ENCODE measurements around the gene ANKRD33.

ANKRD33 gene

DNA sequence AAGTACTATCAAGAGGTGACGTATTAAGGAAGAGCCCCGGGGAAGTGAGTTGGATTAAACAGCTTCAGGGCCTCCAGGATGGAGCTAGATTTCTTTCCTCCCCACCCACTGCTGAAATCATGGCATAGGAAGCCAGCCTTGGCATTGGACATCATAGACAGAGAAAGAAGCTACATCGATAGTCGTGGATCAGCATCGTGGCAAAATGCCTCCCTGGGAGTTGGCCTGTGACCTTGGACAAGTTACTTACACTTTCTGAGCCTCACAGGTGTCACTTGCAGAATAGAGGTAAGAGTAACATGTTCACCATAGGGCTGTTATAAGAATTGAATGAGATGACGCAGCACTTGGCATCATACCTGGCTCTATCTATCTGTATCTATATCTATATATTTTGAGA is 5.9 kb downstream of the ANKRD33 start:
- H3K4me3 ChIP-seq (ENCODE audit: low read depth, low read length): no peak overlapping the region
- H3K9me3 ChIP-seq: no peaks in the 10 kb centered on the region
- no peaks in the 10 kb centered on the region for H3K36me3 ChIP-seq
- no peaks in the 10 kb centered on the region for H3K27me3 ChIP-seq
- peaks cover 13% of the 10 kb centered on the region for H3K4me1 ChIP-seq
- DNase-seq: no peak
- TF ChIP-seq, protein P1, sequence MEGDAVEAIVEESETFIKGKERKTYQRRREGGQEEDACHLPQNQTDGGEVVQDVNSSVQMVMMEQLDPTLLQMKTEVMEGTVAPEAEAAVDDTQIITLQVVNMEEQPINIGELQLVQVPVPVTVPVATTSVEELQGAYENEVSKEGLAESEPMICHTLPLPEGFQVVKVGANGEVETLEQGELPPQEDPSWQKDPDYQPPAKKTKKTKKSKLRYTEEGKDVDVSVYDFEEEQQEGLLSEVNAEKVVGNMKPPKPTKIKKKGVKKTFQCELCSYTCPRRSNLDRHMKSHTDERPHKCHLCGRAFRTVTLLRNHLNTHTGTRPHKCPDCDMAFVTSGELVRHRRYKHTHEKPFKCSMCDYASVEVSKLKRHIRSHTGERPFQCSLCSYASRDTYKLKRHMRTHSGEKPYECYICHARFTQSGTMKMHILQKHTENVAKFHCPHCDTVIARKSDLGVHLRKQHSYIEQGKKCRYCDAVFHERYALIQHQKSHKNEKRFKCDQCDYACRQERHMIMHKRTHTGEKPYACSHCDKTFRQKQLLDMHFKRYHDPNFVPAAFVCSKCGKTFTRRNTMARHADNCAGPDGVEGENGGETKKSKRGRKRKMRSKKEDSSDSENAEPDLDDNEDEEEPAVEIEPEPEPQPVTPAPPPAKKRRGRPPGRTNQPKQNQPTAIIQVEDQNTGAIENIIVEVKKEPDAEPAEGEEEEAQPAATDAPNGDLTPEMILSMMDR (IDR thresholded peaks at IDR 0.05; ENCODE audit: low read depth, low read length): no peak

DNA sequence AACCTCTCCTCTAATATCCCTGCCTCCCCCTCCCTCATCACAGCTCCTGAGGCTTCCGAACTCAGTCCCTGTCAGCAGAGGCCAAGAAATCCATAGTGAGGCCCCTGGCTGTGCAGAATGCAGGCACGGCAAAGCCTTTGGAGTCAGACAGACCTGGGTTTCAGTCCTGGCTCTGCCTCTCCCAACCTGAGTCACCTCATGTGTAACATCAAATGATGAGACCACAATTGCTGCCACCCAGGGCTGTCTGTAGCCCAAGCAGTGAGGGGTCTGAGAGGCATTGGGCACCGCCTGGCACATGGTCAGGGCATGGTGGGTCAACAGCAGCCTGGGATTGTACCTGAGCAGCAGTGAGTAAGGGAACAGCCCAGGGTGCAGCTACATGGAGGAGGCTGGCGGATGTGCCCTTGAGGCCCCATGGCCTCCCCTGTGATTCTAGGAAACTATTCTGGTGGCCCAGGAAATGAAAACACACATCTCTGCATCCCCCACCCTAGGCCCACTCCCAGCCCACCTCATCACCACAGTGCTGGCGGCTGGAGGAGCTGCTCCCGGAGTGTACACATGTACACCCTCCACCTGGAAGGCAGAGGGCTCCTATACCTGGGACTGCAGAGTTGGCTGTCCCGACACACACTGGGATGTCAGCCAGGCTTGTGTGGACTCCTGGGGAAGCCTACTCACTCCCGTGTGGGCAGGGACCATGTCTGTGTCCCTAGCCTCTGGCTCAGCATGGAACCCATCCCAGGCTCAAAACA is 7.7 kb downstream of the ANKRD33 start:
- Histone ChIP-seq H3K9me3 (no peaks in the 10 kb centered on the region), H3K36me3 (no peaks in the 10 kb centered on the region), H3K4me3 (ENCODE audit: low read depth, low read length) (no peak overlapping the region), H3K27me3 (no peaks in the 10 kb centered on the region), H3K4me1 (peaks cover 10% of the 10 kb centered on the region)
- DNase-seq: no peak
- TF ChIP-seq, protein P1 (IDR thresholded peaks at IDR 0.05; ENCODE audit: low read depth, low read length): no peak

DNA sequence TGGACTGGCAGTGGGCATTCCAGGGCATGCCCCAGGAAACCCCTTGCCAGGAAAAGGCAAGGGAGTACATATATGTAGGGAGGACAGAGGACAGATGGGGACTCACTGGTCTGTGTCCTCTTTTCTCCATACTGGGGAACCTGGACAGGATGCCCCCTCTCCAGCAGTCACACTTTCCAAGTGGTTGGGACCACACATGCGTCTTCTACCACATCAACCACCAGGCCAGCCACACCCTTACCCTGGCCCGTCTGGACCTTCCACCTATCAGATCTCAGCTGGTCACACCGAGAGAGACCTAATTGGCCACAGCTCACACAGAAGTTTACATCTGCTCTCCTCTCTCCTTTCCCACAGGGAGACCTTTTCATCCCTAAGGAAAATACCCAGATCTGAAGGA is 8.3 kb downstream of the ANKRD33 start:
- H3K36me3 ChIP-seq: no peaks in the 10 kb centered on the region
- H3K9me3 ChIP-seq: no peaks in the 10 kb centered on the region
- DNase-seq: no peak
- no peaks in the 10 kb centered on the region for H3K27me3 ChIP-seq
- H3K4me3 ChIP-seq (ENCODE audit: low read depth, low read length): no peak overlapping the region
- H3K4me1 ChIP-seq: peaks cover 10% of the 10 kb centered on the region
- TF ChIP-seq, protein P1 (IDR thresholded peaks at IDR 0.05; ENCODE audit: low read depth, low read length): no peak

DNA sequence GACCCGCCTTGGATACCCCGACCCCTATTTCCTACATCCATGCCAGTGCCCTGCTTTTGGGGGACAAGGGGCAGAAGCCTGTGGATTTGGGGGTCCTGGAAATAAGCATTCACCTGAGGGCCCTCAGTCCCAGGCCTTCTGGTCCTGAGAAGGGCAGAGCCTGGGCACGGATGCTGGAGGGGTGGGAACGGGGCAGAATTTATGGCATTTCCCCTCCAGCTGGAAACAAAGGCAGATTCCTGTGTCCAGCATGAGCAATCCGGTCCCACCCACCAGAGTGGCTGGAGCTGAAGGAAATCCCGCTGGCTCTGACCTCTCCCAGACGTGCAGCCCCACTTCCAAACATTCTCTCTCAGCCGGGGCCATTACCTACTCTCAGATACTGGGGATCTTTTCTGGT is 9.3 kb downstream of the ANKRD33 start:
- Histone ChIP-seq H3K9me3 (no peaks in the 10 kb centered on the region), H3K36me3 (no peaks in the 10 kb centered on the region), H3K4me3 (ENCODE audit: low read depth, low read length) (no peak overlapping the region), H3K4me1 (peaks cover 10% of the 10 kb centered on the region), H3K27me3 (no peaks in the 10 kb centered on the region)
- no peak for DNase-seq
- TF ChIP-seq, protein P1 (IDR thresholded peaks at IDR 0.05; ENCODE audit: low read depth, low read length): no peak

DNA sequence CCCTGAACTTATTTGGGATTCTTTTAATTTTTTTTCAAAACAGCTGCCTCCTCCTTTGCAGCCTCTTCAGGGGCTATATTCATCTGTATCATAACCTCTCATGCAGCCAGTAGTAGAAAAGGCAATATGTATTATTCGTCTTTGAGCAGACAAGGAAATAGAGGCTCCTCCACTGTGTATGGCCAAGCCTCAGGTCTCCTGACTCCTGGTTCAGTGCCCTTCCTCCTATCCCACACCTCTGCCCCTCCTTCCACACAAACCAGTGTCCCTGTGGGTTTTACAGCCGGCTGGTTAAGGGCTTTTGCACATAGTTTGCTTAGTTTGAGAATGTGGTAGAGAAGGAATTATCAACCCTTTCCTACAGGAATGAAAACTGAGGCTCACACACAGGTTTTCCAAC is 10.6 kb downstream of the ANKRD33 start:
- Histone ChIP-seq H3K27me3 (no peaks in the 10 kb centered on the region), H3K4me1 (peaks cover 10% of the 10 kb centered on the region), H3K4me3 (ENCODE audit: low read depth, low read length) (no peak overlapping the region), H3K36me3 (no peaks in the 10 kb centered on the region), H3K9me3 (no peaks in the 10 kb centered on the region)
- TF ChIP-seq, protein P1 (IDR thresholded peaks at IDR 0.05; ENCODE audit: low read depth, low read length): no peak
- no peak for DNase-seq

DNA sequence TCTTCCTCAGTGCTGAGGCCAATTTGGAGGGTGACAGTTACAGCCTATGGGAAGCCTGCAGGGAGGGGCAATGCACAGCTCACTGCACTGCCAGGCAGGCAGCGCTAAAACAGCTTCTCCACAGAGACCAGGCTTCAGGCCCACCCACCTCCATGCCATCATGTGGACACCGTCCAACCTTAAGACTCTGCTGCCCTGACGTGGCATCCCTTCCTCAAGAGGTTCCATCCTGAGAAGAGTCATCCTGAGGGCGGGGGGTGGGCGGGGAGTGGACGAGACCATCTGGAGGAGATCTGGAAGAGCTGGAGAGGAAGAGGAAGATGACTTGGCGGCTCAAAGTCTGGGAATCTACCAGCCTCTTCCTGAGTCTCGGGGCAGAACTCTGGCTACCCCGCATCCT is 11.0 kb downstream of the ANKRD33 start:
- H3K9me3 ChIP-seq: no peaks in the 10 kb centered on the region
- no peaks in the 10 kb centered on the region for H3K27me3 ChIP-seq
- TF ChIP-seq, protein P1 (IDR thresholded peaks at IDR 0.05; ENCODE audit: low read depth, low read length): no peak

More for the DNA sequence above, 11.0 kb downstream of the ANKRD33 start:
- Histone ChIP-seq H3K4me1 (peaks cover 10% of the 10 kb centered on the region), H3K4me3 (ENCODE audit: low read depth, low read length) (no peak overlapping the region), H3K36me3 (no peaks in the 10 kb centered on the region)
- DNase-seq: no peak

Data from BE2C (cell line).